Body of pancreas (tissue), 4 donors: ENCODE data around the gene HMCN2. TPM values are rescaled to one million over a fixed set of nuclear protein-coding genes. Genes with fewer than 3 reads are reported as not detected.

Experiments used
- ATAC-seq: fragments of 150-250 bp; one replicate; pipeline ENCODE4 v1.9.1; 2016
- DNase-seq, 4 donors: peaks; one replicate each; pipeline ENCODE4 v3.0.0-alpha.2; 2019
- H3K27ac ChIP-seq, 4 donors: fragments of 200-600 bp; sonication (generic); 1 replicate in 3 of 4; 2 replicates in 1 of 4; pipeline versions ENCODE4 v1.5.1 to v1.6.1; 2016 to 2019; ENCODE audit warnings: mild to moderate bottlenecking in 1 of 4, mixed read lengths in 1 of 4, moderate library complexity in 1 of 4
- H3K27me3 ChIP-seq, 2 donors: fragments of 200-600 bp; sonication (generic); one replicate each; pipeline ENCODE4 v1.6.0; 2016; ENCODE audit warnings: mild to moderate bottlenecking in 1 of 2
- H3K36me3 ChIP-seq, 2 donors: fragments of 200-600 bp; sonication (generic); replicated peaks in 1 of 2; 2 replicates each; pipeline ENCODE4 v1.5.1; 2016; ENCODE audit warnings: low read depth in 2 of 2; ENCODE audit not compliant: insufficient read depth in 1 of 2
- H3K4me1 ChIP-seq: fragments of 200-600 bp; sonication (generic); one replicate; pipeline ENCODE4 v1.6.0; 2016
- H3K4me3 ChIP-seq, 2 donors: fragments of 200-600 bp; sonication (generic); 1 replicate in 1 of 2; 2 replicates in 1 of 2; pipeline ENCODE4 v1.5.1; 2016 to 2019
- H3K9me3 ChIP-seq, 3 donors: fragments of 200-600 bp; sonication (generic); 1 replicate in 2 of 3; 2 replicates in 1 of 3; pipeline ENCODE4 v1.5.1; 2016
- POLR2A ChIP-seq, 3 donors: fragments of 450-650 bp; IDR thresholded peaks; one replicate each; pipeline ENCODE4 v1.6.1; 2016; ENCODE audit warnings: antibody characterized with exemption in 3 of 3, mild to moderate bottlenecking in 2 of 3
- WGBS, 2 donors: methylation state at CpG; one replicate each; pipeline ENCODE4 v1.1.5; 2017; 5-methylcytosine and 5-hydroxymethylcytosine counted together
- intact Hi-C: fragments of 100-400 bp; cut with DNase I; formaldehyde crosslinking; loops from one replicate; pipeline ENCODE4 v1.15.1; 2023
- total RNA-seq, 2 donors: library from RNA; depleted of rRNA; stranded (reverse); fragments of >200 nt; gene quantifications; one replicate each; pipeline ENCODE4 v1.1.0, GENCODE V29; 2016
- TF ChIP-seq, protein P1 (sequence below), 7 experiments: fragments of 450-650 bp in 4 of 7; fragments of 200-600 bp in 3 of 7; sonication (generic) in 3 of 7; IDR thresholded peaks; one replicate each; pipeline ENCODE4 v1.5.1; 2016 to 2019; ENCODE audit warnings: antibody characterized with exemption in 7 of 7

Gene HMCN2
- total RNA-seq, 2 donors from 2014 or later: 0.78 to 3.6 TPM

DNA sequence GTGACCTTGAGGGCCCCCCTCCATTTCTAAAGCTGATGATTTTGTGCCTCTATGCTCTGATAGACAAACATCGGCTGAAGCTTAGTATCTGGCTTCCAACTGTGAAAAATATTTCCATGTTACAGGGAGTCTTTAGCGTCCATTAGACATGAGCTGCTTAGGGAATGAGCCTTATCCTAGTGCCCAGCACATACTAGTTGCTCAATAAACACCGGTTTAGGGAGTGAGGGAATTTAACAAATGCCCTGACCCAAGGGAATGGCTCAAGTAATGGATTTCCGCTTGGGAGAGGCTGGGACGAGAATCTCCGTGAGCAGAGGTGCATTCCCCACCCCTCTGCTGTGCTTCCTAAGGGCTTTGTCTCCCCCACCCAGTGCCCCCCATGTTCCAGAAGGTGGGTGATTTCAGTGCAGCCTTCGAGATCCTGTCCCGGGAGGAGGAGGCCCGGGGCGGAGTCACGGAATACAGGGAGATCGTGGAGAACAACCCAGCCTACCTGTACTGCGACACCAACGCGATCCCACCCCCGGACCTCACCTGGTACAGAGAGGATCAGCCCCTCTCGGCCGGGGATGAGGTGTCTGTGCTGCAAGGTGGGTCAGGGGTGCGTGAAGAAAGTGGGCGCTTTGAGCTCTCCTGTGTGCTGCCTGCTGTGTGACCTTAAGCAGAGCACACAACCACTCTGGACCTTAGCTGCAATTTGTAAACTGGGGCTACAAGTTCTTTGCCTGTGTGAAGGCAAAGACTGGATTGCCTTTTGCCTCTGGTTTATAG, 113.5 kb downstream of the HMCN2 start:
- WGBS, 2 donors: 73 to 79% methylated on average over 18 to 19 of the region's 20 CpGs
- no peak overlapping the region for H3K27ac ChIP-seq
- intact Hi-C loops: no loop called here

DNA sequence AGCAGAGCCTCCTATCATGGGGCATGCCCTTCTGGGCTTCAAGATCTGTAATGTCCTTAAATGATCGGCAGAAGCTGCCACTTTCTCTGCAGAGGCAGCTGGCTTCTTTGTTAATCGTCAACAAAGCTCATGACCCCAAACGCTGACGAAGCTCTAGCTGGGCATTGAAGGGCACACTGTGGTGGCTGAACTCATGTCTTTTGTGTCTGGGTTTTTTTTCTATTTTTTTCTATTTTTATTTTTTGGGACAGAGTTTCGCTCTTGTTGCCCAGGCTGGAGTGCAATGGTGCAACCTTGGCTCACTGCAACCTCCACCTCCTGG, 114.0 kb downstream of the HMCN2 start:
- Histone ChIP-seq H3K9me3 (no peaks in the 10 kb centered on the region), H3K4me1 (no peaks in the 10 kb centered on the region), H3K27me3 (no peaks in the 10 kb centered on the region), H3K27ac (no peak overlapping the region), H3K36me3 (no peaks in the 10 kb centered on the region), H3K4me3 (no peak overlapping the region)
- TF ChIP-seq, protein P1, sequence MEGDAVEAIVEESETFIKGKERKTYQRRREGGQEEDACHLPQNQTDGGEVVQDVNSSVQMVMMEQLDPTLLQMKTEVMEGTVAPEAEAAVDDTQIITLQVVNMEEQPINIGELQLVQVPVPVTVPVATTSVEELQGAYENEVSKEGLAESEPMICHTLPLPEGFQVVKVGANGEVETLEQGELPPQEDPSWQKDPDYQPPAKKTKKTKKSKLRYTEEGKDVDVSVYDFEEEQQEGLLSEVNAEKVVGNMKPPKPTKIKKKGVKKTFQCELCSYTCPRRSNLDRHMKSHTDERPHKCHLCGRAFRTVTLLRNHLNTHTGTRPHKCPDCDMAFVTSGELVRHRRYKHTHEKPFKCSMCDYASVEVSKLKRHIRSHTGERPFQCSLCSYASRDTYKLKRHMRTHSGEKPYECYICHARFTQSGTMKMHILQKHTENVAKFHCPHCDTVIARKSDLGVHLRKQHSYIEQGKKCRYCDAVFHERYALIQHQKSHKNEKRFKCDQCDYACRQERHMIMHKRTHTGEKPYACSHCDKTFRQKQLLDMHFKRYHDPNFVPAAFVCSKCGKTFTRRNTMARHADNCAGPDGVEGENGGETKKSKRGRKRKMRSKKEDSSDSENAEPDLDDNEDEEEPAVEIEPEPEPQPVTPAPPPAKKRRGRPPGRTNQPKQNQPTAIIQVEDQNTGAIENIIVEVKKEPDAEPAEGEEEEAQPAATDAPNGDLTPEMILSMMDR (IDR thresholded peaks at IDR 0.05): no peak
- TF ChIP-seq POLR2A (IDR thresholded peaks at IDR 0.05): no peak
- ATAC-seq: no peak
- intact Hi-C loops: no loop called here
- 44% methylated on average over 5 of the region's 5 CpGs for WGBS, 2 donors
- no peak for DNase-seq

More for the DNA sequence above, 113.5 kb downstream of the HMCN2 start:
- Histone ChIP-seq H3K4me1 (no peaks in the 10 kb centered on the region), H3K4me3 (no peak overlapping the region), H3K27me3 (no peaks in the 10 kb centered on the region), H3K9me3 (no peaks in the 10 kb centered on the region), H3K36me3 (no peaks in the 10 kb centered on the region)
- TF ChIP-seq POLR2A (IDR thresholded peaks at IDR 0.05): no peak
- TF ChIP-seq, protein P1 (IDR thresholded peaks at IDR 0.05): no peak
- ATAC-seq: no peak
- DNase-seq: no peak

DNA sequence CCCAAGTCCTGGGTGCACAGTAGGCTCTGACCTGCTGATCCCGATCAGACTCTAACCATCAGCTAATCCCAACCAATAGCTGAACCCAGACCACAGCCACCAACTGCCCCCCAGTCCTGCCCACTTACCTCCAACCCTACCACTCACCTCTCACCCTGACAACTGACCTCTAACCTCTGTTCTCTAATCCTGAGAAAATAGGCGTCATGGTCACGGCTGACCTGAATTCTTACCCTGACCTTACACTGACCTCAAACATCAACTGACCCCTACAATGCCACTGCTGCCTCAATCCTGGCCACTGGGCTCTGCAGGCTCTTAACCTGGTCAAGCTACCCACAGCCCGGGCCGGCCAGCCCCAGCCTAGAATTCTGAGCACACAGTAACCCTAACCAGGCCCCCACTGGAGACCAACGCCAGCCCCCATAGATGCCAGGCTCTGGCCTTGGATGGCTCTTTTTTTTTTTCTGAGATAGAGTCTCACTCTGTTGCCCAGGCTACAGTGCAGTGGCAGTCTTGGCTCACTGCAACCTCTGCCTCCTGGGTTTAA, 115.4 kb downstream of the HMCN2 start:
- no peaks in the 10 kb centered on the region for H3K36me3 ChIP-seq
- H3K4me3 ChIP-seq: no peak overlapping the region
- no peaks in the 10 kb centered on the region for H3K4me1 ChIP-seq
- DNase-seq (no peak), ATAC-seq (no peak)
- WGBS, 2 donors: 58 to 66% methylated on average over 6 of the region's 6 CpGs
- TF ChIP-seq POLR2A (IDR thresholded peaks at IDR 0.05): no peak
- TF ChIP-seq, protein P1 (IDR thresholded peaks at IDR 0.05): no peak
- no peak overlapping the region for H3K27ac ChIP-seq
- H3K27me3 ChIP-seq: no peaks in the 10 kb centered on the region
- intact Hi-C loops: no loop called here
- H3K9me3 ChIP-seq: no peaks in the 10 kb centered on the region

DNA sequence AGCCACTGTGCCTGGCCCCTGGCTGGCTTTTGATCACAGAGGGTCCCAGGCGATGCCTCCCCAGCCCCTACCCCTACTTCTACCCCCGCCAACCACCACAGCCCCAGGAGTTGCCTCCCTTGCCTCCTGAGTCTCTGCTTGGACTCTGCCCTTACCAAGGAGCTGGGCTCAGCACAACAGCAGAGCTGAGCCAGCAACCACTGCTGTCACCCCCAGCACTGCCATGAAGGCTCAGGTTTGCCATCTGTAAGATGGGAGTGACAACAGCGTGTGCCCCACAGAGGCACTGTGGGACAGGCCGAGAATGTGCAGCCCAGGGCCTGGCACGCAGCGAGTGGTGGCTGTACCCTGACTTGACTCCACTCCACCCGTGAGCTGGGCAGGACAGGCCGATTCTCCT, 116.1 kb downstream of the HMCN2 start:
- no peaks in the 10 kb centered on the region for H3K9me3 ChIP-seq
- no peaks in the 10 kb centered on the region for H3K27me3 ChIP-seq
- intact Hi-C loops: no loop called here
- DNase-seq (no peak), ATAC-seq (no peak)
- TF ChIP-seq POLR2A (IDR thresholded peaks at IDR 0.05): no peak
- TF ChIP-seq, protein P1 (IDR thresholded peaks at IDR 0.05): no peak
- H3K27ac ChIP-seq: no peak overlapping the region
- H3K4me1 ChIP-seq: no peaks in the 10 kb centered on the region
- 78 to 100% methylated on average over 2 to 7 of the region's 8 CpGs for WGBS, 2 donors
- no peak overlapping the region for H3K4me3 ChIP-seq
- H3K36me3 ChIP-seq: no peaks in the 10 kb centered on the region

DNA sequence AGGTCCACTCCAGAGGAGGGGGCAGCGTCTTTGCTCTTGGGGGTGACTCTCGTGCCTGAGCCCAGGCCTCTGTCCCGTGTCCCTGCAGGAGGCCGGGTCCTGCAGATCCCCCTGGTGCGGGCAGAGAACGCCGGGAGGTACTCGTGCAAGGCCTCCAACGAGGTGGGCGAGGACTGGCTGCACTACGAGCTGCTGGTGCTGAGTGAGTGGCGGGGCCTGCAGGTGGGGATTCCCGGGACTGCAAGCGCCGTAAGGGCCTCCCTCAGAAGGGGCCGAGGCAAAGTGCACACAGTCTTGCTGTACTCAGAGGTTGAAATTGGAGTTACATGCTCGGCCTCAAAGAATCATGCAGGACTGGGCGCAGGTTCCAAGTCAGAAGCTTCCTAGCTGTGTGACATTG, 116.5 kb downstream of the HMCN2 start:
- H3K9me3 ChIP-seq: no peaks in the 10 kb centered on the region
- H3K27ac ChIP-seq: no peak overlapping the region
- 61 to 79% methylated on average over 3 to 17 of the region's 18 CpGs for WGBS, 2 donors
- no peak for TF ChIP-seq POLR2A (IDR thresholded peaks at IDR 0.05)
- TF ChIP-seq, protein P1 (IDR thresholded peaks at IDR 0.05): no peak
- intact Hi-C loops: no loop called here
- no peaks in the 10 kb centered on the region for H3K4me1 ChIP-seq
- DNase-seq (no peak), ATAC-seq (no peak)
- no peaks in the 10 kb centered on the region for H3K27me3 ChIP-seq
- H3K4me3 ChIP-seq: no peak overlapping the region
- H3K36me3 ChIP-seq: no peaks in the 10 kb centered on the region
